Heart left ventricle (tissue), 16 donors: ENCODE measurements around the gene ZNF367. TPM values are rescaled to one million over a fixed set of nuclear protein-coding genes. Genes with fewer than 3 reads are reported as not detected.
A peak's percentile ranks its signal among the peaks of the same experiment; 100 is the strongest.
"Not testable (repeated sequence)": the region's sequence is repeated elsewhere in the genome, so short reads cannot be mapped to it uniquely, and the experiment has no call there.

Experiments used
- ATAC-seq, 4 donors: fragments of 200-7000 bp; cut with Tn5 transposase; one replicate each; pipeline ENCODE4 v1.9.1; 2020 to 2022; ENCODE audit warnings: moderate library complexity in 4 of 4, mild to moderate bottlenecking in 3 of 4, moderate number of reproducible peaks in 1 of 4
- DNase-seq, 5 donors: peaks; one replicate each; pipeline ENCODE4 v3.0.0-alpha.2; 2020
- H3K27ac ChIP-seq, 12 donors: fragments of 200-600 bp; sonication (generic) in 4 of 12; one replicate each; pipeline versions ENCODE4 v1.5.0 to v1.8.0; 2016 to 2022; ENCODE audit warnings: mild to moderate bottlenecking in 2 of 12
- H3K27me3 ChIP-seq, 9 donors: fragments of 200-600 bp; sonication (generic) in 2 of 9; one replicate each; pipeline versions ENCODE4 v1.5.1 to v1.8.0; 2016 to 2022; ENCODE audit warnings: mild to moderate bottlenecking in 3 of 9
- H3K36me3 ChIP-seq, 9 donors: fragments of 200-600 bp; sonication (generic) in 2 of 9; one replicate each; pipeline versions ENCODE4 v1.5.0 to v1.8.0; 2018 to 2022; ENCODE audit warnings: mild to moderate bottlenecking in 2 of 9
- H3K4me1 ChIP-seq, 12 donors: fragments of 200-600 bp; sonication (generic) in 4 of 12; one replicate each; pipeline versions ENCODE4 v1.5.0 to v1.8.0; 2016 to 2022; ENCODE audit warnings: mild to moderate bottlenecking in 3 of 12
- H3K4me3 ChIP-seq, 12 donors: fragments of 200-600 bp; sonication (generic) in 4 of 12; one replicate each; pipeline versions ENCODE4 v1.5.0 to v1.8.0; 2017 to 2022; ENCODE audit warnings: mild to moderate bottlenecking in 9 of 12, moderate library complexity in 4 of 12
- H3K9me3 ChIP-seq, 12 donors: fragments of 200-600 bp; sonication (generic) in 4 of 12; one replicate each; pipeline versions ENCODE4 v1.5.0 to v1.8.0; 2016 to 2022; ENCODE audit warnings: mild to moderate bottlenecking in 1 of 12
- POLR2A ChIP-seq, 2 donors: fragments of 450-650 bp; IDR thresholded peaks; one replicate each; pipeline ENCODE4 v1.6.1; 2017; ENCODE audit warnings: antibody characterized with exemption in 2 of 2, mild to moderate bottlenecking in 2 of 2, moderate library complexity in 2 of 2
- WGBS, 4 donors: extraction: QIAGEN DNeasy Blood & Tissue Kit in 2 of 4; methylation state at CpG; one replicate each; pipeline versions ENCODE4 v1.1.5 to v1.1.7; 2013 to 2018; 5-methylcytosine and 5-hydroxymethylcytosine counted together
- intact Hi-C, 10 donors: fragments of 100-400 bp; cut with DNase I; formaldehyde crosslinking; loops; one replicate each; pipeline versions ENCODE4 v1.11.1 to v1.14.2; 2022
- polyA plus RNA-seq, 2 donors: library from polyadenylated mRNA; stranded (reverse); fragments of 200-250 nt; gene quantifications; one replicate each; pipeline ENCODE4 v1.2.3, GENCODE V29; 2013
- total RNA-seq, 9 donors: library from RNA; depleted of rRNA in 2 of 9; stranded (reverse); fragments of >200 nt in 2 of 9; fragmentation: NEBNext Ultra II Directional in 3 of 9; extraction: Animal tissue kit (Norgen Biotek cat#: 25700) in 3 of 9; gene quantifications; one replicate each; pipeline versions ENCODE4 v1.1.0 to v1.2.4, GENCODE V29; 2016 to 2023
- TF ChIP-seq, protein P1 (sequence below), 12 donors: fragments of 200-600 bp; sonication (generic) in 4 of 12; IDR thresholded peaks; one replicate each; pipeline versions ENCODE4 v1.5.0 to v1.8.0; 2018 to 2022; ENCODE audit warnings: antibody characterized with exemption in 12 of 12, mild to moderate bottlenecking in 5 of 12
- donor health status: ischemic (EF 13 %, LVEDD 7.1; RV severe dilation, severe dysfunction).
- donor health status: healthy with polysubstance abuse.
- donor health status: DM: no; HTN: yes; CAD: no.
- donor health status: DM: no; HTN: no; CAD: no.
- donor health status: ischemic (EF 25% LVEDD 6.9; RV normal size, moderate dysfunction).
- donor health status: ischemic (EF 25% LVEDD 5.7; RV mildly dilated, moderate dysfunction).
- donor health status: healthy.
- donor health status: DM: yes; HTN: yes; CAD: no.
- donor health status: ischemic (EF 35%, LVEDD 5.7; RV mildly dilated, moderate dysfunction).
- donor health status: nonischemic (EF 11% LVEDD 7.7; RV severe dilation, severe dysfunction).
- donor health status: DM: yes; HTN: yes; CAD: no.
- donor health status: PGD.
- donor health status: ischemic (EF 29% LVEDD 5.4; RV normal size, mild dysfunction).
- donor health status: nonischemic (EF 23%, LVEDD 6.1; RV moderate dilation, normal function).

The ZNF367 gene
- total and polyA plus RNA-seq, 11 donors = 0.91 to 5.9 (median 3.2) TPM

DNA sequence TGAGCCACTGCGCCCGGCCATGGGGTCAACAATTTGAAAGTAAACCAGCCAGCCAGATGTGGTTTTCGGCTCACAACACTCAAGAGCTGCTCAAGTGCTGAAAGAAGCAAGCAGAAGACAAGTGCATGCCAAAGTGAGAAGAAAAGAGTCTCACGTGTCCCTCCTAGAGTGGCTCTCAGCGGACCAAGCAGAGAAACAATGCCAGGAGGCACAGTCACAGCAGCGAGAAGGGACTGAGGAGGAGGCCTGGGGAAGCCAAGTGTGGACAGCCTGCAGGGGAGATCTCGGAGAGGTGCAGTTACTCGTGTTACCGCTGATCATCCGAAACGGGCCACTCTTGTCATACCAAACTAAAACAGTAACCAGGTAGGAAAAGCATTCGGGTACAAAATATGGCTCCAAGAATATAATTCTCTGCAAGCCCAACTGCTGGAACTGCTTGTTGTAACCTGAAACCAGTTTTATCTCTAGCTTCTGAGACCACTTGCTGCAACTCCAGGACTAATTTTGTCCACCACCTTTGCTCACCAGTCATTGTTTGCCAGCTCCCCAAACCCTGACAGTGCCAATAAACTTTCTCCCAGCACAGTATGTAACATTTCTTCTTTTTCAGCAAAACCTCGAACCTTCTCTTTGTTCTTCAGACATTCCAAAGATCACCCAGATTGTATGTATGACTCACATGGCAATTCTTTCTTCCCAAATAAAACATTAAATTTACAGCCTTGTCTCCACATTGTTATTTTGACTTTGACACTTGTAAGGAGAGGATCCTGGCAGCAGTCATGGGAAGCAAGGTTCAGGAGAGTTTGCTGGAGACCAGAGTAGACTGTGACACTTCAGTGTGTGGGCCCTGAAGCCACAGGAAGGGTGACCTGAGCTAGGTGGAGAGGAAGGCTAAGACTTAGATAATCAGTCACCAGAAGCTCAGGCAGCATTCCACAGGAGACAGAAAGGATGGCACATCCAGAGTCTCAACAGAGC is 41.0 kb downstream of the ZNF367 start:
- ATAC-seq (peak; percentile 47 to 77 (median 63)), DNase-seq (peak in 1 of 5 donors; percentile 32)
- Histone ChIP-seq H3K27ac (peak overlapping the region in 10 of 12 donors; percentile 31 to 69 (median 60)), H3K4me3 (peak overlapping the region in 3 of 12 donors; percentile 4 to 16 (median 8)), H3K4me1 (peaks cover 0 to 30% (median 10%) of the 10 kb centered on the region in 12 donors), H3K9me3 (no peaks in the 10 kb centered on the region), H3K36me3 (peaks cover 0 to 8% (median 0%) of the 10 kb centered on the region in 9 donors), H3K27me3 (no peaks in the 10 kb centered on the region)
- TF ChIP-seq POLR2A (IDR thresholded peaks at IDR 0.05) = no peak
- TF ChIP-seq, protein P1, sequence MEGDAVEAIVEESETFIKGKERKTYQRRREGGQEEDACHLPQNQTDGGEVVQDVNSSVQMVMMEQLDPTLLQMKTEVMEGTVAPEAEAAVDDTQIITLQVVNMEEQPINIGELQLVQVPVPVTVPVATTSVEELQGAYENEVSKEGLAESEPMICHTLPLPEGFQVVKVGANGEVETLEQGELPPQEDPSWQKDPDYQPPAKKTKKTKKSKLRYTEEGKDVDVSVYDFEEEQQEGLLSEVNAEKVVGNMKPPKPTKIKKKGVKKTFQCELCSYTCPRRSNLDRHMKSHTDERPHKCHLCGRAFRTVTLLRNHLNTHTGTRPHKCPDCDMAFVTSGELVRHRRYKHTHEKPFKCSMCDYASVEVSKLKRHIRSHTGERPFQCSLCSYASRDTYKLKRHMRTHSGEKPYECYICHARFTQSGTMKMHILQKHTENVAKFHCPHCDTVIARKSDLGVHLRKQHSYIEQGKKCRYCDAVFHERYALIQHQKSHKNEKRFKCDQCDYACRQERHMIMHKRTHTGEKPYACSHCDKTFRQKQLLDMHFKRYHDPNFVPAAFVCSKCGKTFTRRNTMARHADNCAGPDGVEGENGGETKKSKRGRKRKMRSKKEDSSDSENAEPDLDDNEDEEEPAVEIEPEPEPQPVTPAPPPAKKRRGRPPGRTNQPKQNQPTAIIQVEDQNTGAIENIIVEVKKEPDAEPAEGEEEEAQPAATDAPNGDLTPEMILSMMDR (IDR thresholded peaks at IDR 0.05) = no peak
- 52 to 64% (median 60%) methylated on average over 13 of the region's 13 CpGs for WGBS, 4 donors
- intact Hi-C loops = no loop called here

DNA sequence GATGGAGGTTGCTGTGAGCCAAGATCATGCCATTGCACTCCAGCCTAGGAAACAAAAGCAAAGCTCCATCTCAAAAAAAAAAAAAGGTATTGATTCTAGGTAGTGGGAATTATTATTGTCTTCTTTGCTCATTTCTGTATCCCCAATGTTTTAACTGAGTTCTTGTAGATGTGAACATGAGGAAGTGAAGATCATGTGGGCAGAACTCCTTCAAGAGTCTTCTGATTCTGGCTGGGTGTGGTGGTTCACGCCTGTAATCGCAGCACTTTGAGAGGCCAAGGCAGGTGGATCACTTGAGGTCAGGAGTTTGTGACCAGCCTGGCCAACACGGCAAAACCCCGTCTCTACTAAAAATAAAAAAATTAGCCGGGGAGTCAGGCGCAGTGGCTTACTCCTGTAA is 42.7 kb downstream of the ZNF367 start:
- H3K27me3 ChIP-seq, H3K27ac ChIP-seq, H3K9me3 ChIP-seq, intact Hi-C loops, ATAC-seq, H3K36me3 ChIP-seq, H3K4me3 ChIP-seq, DNase-seq: not testable (repeated sequence)
- peaks cover 0 to 15% (median 4%) of the 10 kb centered on the region in 12 donors for H3K4me1 ChIP-seq
- WGBS, 4 donors = 94 to 98% (median 97%) methylated on average over 6 of the region's 6 CpGs

DNA sequence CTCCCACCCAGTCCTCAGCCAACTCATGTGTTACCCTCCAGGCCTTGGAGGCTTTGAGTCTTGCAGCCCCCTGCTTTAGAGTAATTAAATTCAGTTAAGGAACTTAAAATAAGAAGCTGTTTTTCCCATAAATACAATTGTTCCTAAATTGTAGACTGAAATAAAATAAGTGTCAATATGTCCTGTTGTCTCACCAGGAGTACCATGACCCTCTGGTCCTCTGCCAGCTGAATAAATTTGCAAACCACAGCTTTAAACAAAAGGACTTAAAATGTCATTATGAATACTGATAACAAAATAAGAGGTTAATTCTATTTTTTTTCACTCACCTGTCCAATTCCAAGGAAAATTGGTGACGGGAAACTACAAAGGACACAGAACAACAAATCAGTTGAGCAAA is 50.2 kb downstream of the ZNF367 start:
- no peak overlapping the region for H3K4me3 ChIP-seq
- 95 to 98% (median 97%) methylated on average over 1 of the region's 1 CpG for WGBS, 4 donors
- no peaks in the 10 kb centered on the region for H3K9me3 ChIP-seq
- DNase-seq (no peak), ATAC-seq (no peak)
- TF ChIP-seq POLR2A (IDR thresholded peaks at IDR 0.05) = no peak
- TF ChIP-seq, protein P1 (IDR thresholded peaks at IDR 0.05) = no peak
- no peaks in the 10 kb centered on the region for H3K27me3 ChIP-seq
- peaks cover 0 to 36% (median 17%) of the 10 kb centered on the region in 9 donors for H3K36me3 ChIP-seq
- H3K4me1 ChIP-seq = peaks cover 0 to 6% (median 0%) of the 10 kb centered on the region in 12 donors
- no peak overlapping the region for H3K27ac ChIP-seq
- intact Hi-C loops = no loop called here

DNA sequence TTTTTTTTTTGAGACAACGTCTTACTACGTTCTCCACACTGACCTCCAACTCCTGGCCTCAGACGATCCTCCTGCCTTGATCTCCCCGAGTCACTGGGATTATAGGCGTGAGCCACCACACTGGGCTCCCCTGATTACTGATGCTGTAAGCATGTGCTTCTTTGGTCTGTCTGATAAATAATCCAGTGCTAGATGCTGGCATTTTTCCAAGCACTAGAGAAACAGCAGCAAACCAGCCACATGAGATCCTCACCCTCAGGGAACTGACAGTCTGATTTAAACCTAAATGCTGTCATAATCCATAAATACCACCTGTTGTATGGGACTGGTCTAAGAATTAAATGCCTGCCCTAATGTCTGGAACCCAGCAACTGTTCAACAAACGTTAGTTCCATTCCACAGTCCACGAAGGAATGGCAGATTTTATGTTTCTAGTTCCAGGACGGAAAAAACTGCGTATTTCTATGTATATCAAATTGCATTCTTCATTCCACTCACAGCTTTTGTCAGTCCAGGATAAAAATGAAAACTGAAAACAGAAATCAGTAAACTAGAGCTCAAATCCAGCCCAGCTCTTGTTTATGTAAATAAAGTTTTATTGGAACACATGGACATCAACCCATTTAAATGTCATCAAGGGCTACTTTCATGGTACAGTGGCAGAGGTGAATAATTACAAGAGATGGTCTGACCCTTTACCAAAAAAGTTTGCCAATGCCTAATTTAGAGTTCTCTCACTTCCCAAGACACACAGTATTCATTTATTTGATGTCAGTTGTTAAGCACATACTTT is 54.8 kb downstream of the ZNF367 start:
- 93 to 95% (median 94%) methylated on average over 9 of the region's 9 CpGs for WGBS, 4 donors
- peaks cover 0 to 76% (median 51%) of the 10 kb centered on the region in 9 donors for H3K36me3 ChIP-seq
- TF ChIP-seq, protein P1 (IDR thresholded peaks at IDR 0.05) = no peak
- TF ChIP-seq POLR2A (IDR thresholded peaks at IDR 0.05) = no peak
- no peaks in the 10 kb centered on the region for H3K9me3 ChIP-seq
- no peaks in the 10 kb centered on the region for H3K4me1 ChIP-seq
- no peak for ATAC-seq
- H3K4me3 ChIP-seq = no peak overlapping the region
- H3K27ac ChIP-seq = no peak overlapping the region
- H3K27me3 ChIP-seq = no peaks in the 10 kb centered on the region
- intact Hi-C loops = no loop called here
- DNase-seq = no peak

DNA sequence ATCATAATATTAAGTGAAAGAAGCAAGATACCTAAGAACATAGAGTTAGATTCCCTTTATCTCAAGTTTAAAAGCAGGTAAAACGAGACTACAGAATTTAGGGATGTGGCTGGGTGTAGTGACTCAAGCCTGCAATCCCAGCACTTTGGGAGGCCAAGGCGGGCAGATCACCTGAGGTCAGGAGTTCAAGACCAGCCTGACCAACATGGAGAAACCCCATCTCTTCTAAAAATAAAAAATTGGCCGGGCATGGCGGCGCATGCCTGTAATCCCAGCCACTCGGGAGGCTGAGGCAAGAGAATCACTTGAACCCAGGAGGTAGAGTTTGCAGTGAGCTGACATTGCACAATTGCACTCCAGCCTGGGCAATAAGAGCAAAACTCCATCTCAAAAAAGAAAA is 56.1 kb downstream of the ZNF367 start:
- intact Hi-C loops, H3K27me3 ChIP-seq, H3K4me3 ChIP-seq, ATAC-seq, H3K9me3 ChIP-seq, H3K27ac ChIP-seq, H3K4me1 ChIP-seq, DNase-seq: not testable (repeated sequence)
- peaks cover 0 to 83% (median 57%) of the 10 kb centered on the region in 9 donors for H3K36me3 ChIP-seq
- WGBS, 4 donors = 94 to 97% (median 96%) methylated on average over 6 of the region's 6 CpGs
